GM12892 (cell line): ENCODE data around the gene TYW5.

ENCODE experiments used
- POLR2A ChIP-seq: IDR thresholded peaks from 2 replicates; pipeline ENCODE4 v1.6.1; 2011; ENCODE audit warnings: low read depth, low read length, control low read depth
- POLR2AphosphoS5 ChIP-seq: IDR thresholded peaks from 2 replicates; pipeline ENCODE4 v1.6.1; 2011; ENCODE audit warnings: low read depth, low read length, control low read depth
- TAF1 ChIP-seq: IDR thresholded peaks from 2 replicates; pipeline ENCODE4 v1.6.1; 2011; ENCODE audit warnings: low read depth, mild to moderate bottlenecking, control low read depth, low read length, borderline replicate concordance

DNA sequence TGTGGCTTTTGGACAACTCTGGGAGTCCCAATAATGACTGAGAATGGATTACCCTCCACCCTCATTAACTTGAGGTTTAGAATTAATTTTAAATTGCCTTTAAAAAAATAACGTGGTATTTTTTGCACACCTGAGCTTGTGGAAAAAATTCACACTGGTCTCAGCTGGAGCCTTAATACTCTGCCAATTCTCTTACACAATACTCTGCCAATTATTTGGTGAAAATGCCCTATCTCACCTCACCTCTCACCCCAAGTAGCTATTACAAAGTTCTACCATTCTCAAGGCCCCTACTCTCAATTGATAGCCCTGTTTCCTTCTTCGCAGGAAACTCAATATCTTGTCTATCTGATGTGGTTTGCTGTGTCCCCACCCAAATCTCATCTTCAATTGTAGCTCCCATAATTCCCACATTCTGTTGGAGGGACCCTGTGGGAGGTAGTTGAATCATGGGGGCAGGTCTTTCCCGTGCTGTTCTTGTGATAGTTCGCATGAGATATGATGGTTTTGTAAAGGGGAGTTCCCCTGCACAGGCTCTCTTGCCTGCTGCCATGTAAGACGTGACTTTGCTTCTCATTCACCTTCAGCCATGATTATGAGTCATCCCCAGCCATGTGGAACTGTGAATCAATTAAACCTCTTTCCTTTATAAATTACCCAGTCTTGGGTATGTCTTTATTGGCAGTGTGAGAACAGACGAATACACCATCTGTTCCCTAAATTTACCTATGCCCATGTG is 71.6 kb downstream of the TYW5 start:
- TF ChIP-seq POLR2A (no peak), POLR2AphosphoS5 (no peak), TAF1 (no peak)
